ENCODE measurements around the gene SLX9. TPM values are rescaled to one million over a fixed set of nuclear protein-coding genes. Genes with fewer than 3 reads are reported as not detected.

SLX9 gene
- total RNA-seq, 1 donor from 2014 or later: 72.6 TPM

- no peaks in the 10 kb centered on the region for H3K9me3 Mint-ChIP-seq
- no peak overlapping the region for H3K4me3 Mint-ChIP-seq (ENCODE audit: low read depth)
- H3K36me3 Mint-ChIP-seq (ENCODE audit: low read depth): peaks cover 74% of the 10 kb centered on the region
- H3K27me3 Mint-ChIP-seq (ENCODE audit: low read depth): no peaks in the 10 kb centered on the region
- DNase-seq (ENCODE audit: low spot score): no peak
- H3K4me1 Mint-ChIP-seq (ENCODE audit: low read depth): peaks cover 10% of the 10 kb centered on the region
- intact Hi-C loops (cut with micrococcal nuclease): no loop called here
- H3K27ac Mint-ChIP-seq: no peak overlapping the region
Observed at GRCh38 chr21:44905016-44905727, 34.7 kb upstream of the SLX9 start.

GRCh38 chr21:44905728-44906090, 34.1 kb upstream of the SLX9 start:
- Mint-ChIP-seq H3K4me1 (ENCODE audit: low read depth) (peaks cover 10% of the 10 kb centered on the region), H3K9me3 (no peaks in the 10 kb centered on the region), H3K27me3 (ENCODE audit: low read depth) (no peaks in the 10 kb centered on the region), H3K27ac (no peak overlapping the region), H3K4me3 (ENCODE audit: low read depth) (no peak overlapping the region), H3K36me3 (ENCODE audit: low read depth) (peaks cover 69% of the 10 kb centered on the region)
- DNase-seq (ENCODE audit: low spot score): no peak
- intact Hi-C loops (cut with micrococcal nuclease): no loop called here

GRCh38 chr21:44907225-44907965, 32.4 kb upstream of the SLX9 start:
- no peak overlapping the region for H3K27ac Mint-ChIP-seq
- no peaks in the 10 kb centered on the region for H3K9me3 Mint-ChIP-seq
- intact Hi-C loops (cut with micrococcal nuclease): no loop called here
- no peak overlapping the region for H3K4me3 Mint-ChIP-seq (ENCODE audit: low read depth)
- no peak for DNase-seq (ENCODE audit: low spot score)
- peaks cover 23% of the 10 kb centered on the region for H3K4me1 Mint-ChIP-seq (ENCODE audit: low read depth)
- H3K27me3 Mint-ChIP-seq (ENCODE audit: low read depth): no peaks in the 10 kb centered on the region
- peaks cover 59% of the 10 kb centered on the region for H3K36me3 Mint-ChIP-seq (ENCODE audit: low read depth)

GRCh38 chr21:44907966-44908895, 31.6 kb upstream of the SLX9 start:
- no peak overlapping the region for H3K4me3 Mint-ChIP-seq (ENCODE audit: low read depth)

GRCh38 chr21:44908908-44909307, 30.9 kb upstream of the SLX9 start:
- intact Hi-C loops (cut with micrococcal nuclease): no loop called here
- H3K27ac Mint-ChIP-seq: peak overlapping the region; percentile 15
- no peaks in the 10 kb centered on the region for H3K9me3 Mint-ChIP-seq
- H3K27me3 Mint-ChIP-seq (ENCODE audit: low read depth): no peaks in the 10 kb centered on the region
- no peak for DNase-seq (ENCODE audit: low spot score)
- peaks cover 29% of the 10 kb centered on the region for H3K4me1 Mint-ChIP-seq (ENCODE audit: low read depth)
- peaks cover 44% of the 10 kb centered on the region for H3K36me3 Mint-ChIP-seq (ENCODE audit: low read depth)
- no peak overlapping the region for H3K4me3 Mint-ChIP-seq (ENCODE audit: low read depth)

More at GRCh38 chr21:44907966-44908895, 31.6 kb upstream of the SLX9 start:
- Mint-ChIP-seq H3K27ac (peak overlapping the region; percentile 15), H3K9me3 (no peaks in the 10 kb centered on the region), H3K27me3 (ENCODE audit: low read depth) (no peaks in the 10 kb centered on the region), H3K4me1 (ENCODE audit: low read depth) (peaks cover 27% of the 10 kb centered on the region), H3K36me3 (ENCODE audit: low read depth) (peaks cover 51% of the 10 kb centered on the region)
- no peak for DNase-seq (ENCODE audit: low spot score)
- intact Hi-C loops (cut with micrococcal nuclease): no loop called here

- intact Hi-C loops (cut with micrococcal nuclease): loop anchor here (5.0 kb wide), 1 partner anchor 107 kb away; the partner anchor contains the start of gene UBE2G2
- peaks cover 36% of the 10 kb centered on the region for H3K36me3 Mint-ChIP-seq (ENCODE audit: low read depth)
- H3K4me3 Mint-ChIP-seq (ENCODE audit: low read depth): no peak overlapping the region
- no peaks in the 10 kb centered on the region for H3K9me3 Mint-ChIP-seq
- DNase-seq (ENCODE audit: low spot score): no peak
- no peaks in the 10 kb centered on the region for H3K27me3 Mint-ChIP-seq (ENCODE audit: low read depth)
- H3K4me1 Mint-ChIP-seq (ENCODE audit: low read depth): peaks cover 36% of the 10 kb centered on the region
- peak overlapping the region; percentile 46 for H3K27ac Mint-ChIP-seq
Observed at GRCh38 chr21:44909719-44910118, 30.1 kb upstream of the SLX9 start.

GRCh38 chr21:44910229-44911067, 29.4 kb upstream of the SLX9 start:
- DNase-seq (ENCODE audit: low spot score): no peak
- no peaks in the 10 kb centered on the region for H3K27me3 Mint-ChIP-seq (ENCODE audit: low read depth)
- no peak overlapping the region for H3K4me3 Mint-ChIP-seq (ENCODE audit: low read depth)
- peaks cover 44% of the 10 kb centered on the region for H3K4me1 Mint-ChIP-seq (ENCODE audit: low read depth)
- intact Hi-C loops (cut with micrococcal nuclease): loop anchor here (5.0 kb wide), 1 partner anchor 108 kb away; the partner anchor contains the start of gene UBE2G2
- H3K9me3 Mint-ChIP-seq: no peaks in the 10 kb centered on the region
- H3K36me3 Mint-ChIP-seq (ENCODE audit: low read depth): peaks cover 35% of the 10 kb centered on the region
- peak overlapping the region; percentile 70 for H3K27ac Mint-ChIP-seq

DNA sequence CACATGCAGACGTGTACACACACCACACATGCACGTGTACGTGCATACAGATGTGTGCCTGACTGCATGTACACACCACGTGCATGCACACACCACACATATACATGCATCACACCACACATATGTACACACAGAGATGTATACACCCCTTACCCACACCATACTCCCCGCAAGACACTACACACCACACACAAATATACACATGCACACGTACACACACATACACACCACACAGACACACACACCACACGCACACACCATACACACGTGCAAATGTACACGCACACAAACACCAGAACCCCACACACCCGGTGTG, 28.8 kb upstream of the SLX9 start:
- peak overlapping the region; percentile 70 for H3K27ac Mint-ChIP-seq
- peaks cover 48% of the 10 kb centered on the region for H3K4me1 Mint-ChIP-seq (ENCODE audit: low read depth)
- no peaks in the 10 kb centered on the region for H3K9me3 Mint-ChIP-seq
- peaks cover 32% of the 10 kb centered on the region for H3K36me3 Mint-ChIP-seq (ENCODE audit: low read depth)
- H3K27me3 Mint-ChIP-seq (ENCODE audit: low read depth): no peaks in the 10 kb centered on the region
- H3K4me3 Mint-ChIP-seq (ENCODE audit: low read depth): peak overlapping the region; percentile 70
- intact Hi-C loops (cut with micrococcal nuclease): loop anchor here (5.0 kb wide), 1 partner anchor 109 kb away; the partner anchor contains the start of gene UBE2G2
- no peak for DNase-seq (ENCODE audit: low spot score)

GRCh38 chr21:44911384-44912157, 28.3 kb upstream of the SLX9 start:
- Mint-ChIP-seq H3K4me3 (ENCODE audit: low read depth) (peak overlapping the region; percentile 70), H3K27ac (peak overlapping the region; percentile 70), H3K4me1 (ENCODE audit: low read depth) (peaks cover 51% of the 10 kb centered on the region), H3K27me3 (ENCODE audit: low read depth) (no peaks in the 10 kb centered on the region), H3K9me3 (no peaks in the 10 kb centered on the region), H3K36me3 (ENCODE audit: low read depth) (peaks cover 26% of the 10 kb centered on the region)
- peak; percentile 55 for DNase-seq (ENCODE audit: low spot score)
- intact Hi-C loops (cut with micrococcal nuclease): loop anchor here (5.0 kb wide), 1 partner anchor 109 kb away; the partner anchor contains the start of gene UBE2G2

- no peaks in the 10 kb centered on the region for H3K9me3 Mint-ChIP-seq
- no peaks in the 10 kb centered on the region for H3K27me3 Mint-ChIP-seq (ENCODE audit: low read depth)
- intact Hi-C loops (cut with micrococcal nuclease): loop anchor here (5.0 kb wide), 1 partner anchor 110 kb away; the partner anchor contains the start of gene UBE2G2
- no peak for DNase-seq (ENCODE audit: low spot score)
- peaks cover 28% of the 10 kb centered on the region for H3K36me3 Mint-ChIP-seq (ENCODE audit: low read depth)
- peak overlapping the region; percentile 70 for H3K27ac Mint-ChIP-seq
- H3K4me1 Mint-ChIP-seq (ENCODE audit: low read depth): peaks cover 56% of the 10 kb centered on the region
- peak overlapping the region; percentile 70 for H3K4me3 Mint-ChIP-seq (ENCODE audit: low read depth)
Observed at GRCh38 chr21:44912158-44912473, 27.7 kb upstream of the SLX9 start.
